GM18951 (cell line): Measurements from ENCODE around the gene TMED8.

Experiments used
- POLR2A ChIP-seq: IDR thresholded peaks from 4 replicates; pipeline ENCODE4 v1.6.1; 2011; ENCODE audit warnings: mild to moderate bottlenecking; ENCODE audit not compliant: insufficient read length, insufficient read depth; ENCODE audit errors: extremely low read depth
- in situ Hi-C: fragments of 300-500 bp; cut with MboI; formaldehyde crosslinking; loops from one replicate; pipeline ENCODE4 v1.12.0; 2022; ENCODE audit warnings: low sequenced_read_pairs, mixed read lengths, inconsistent platforms; ENCODE audit not compliant: unreplicated experiment

Gene TMED8

GRCh38 chr14:77390188-77390587, 13.3 kb upstream of the TMED8 start:
- in situ Hi-C loops, result no loop called here
- no peak for TF ChIP-seq POLR2A

GRCh38 chr14:77378701-77379100, 1.8 kb upstream of the TMED8 start:
- in situ Hi-C loops, result no loop called here

GRCh38 chr14:77377502-77377844, 579 bp upstream of the TMED8 start:
- in situ Hi-C loops, result no loop called here
- TF ChIP-seq POLR2A, result no peak

More at GRCh38 chr14:77378701-77379100, 1.8 kb upstream of the TMED8 start:
- no peak for TF ChIP-seq POLR2A

GRCh38 chr14:77375973-77376770, 722 bp downstream of the TMED8 start:
- TF ChIP-seq POLR2A, result no peak
- in situ Hi-C loops, result no loop called here

- in situ Hi-C loops, result no loop called here
- TF ChIP-seq POLR2A, result no peak
Observed at GRCh38 chr14:77375164-77375950, 1.5 kb downstream of the TMED8 start.

GRCh38 chr14:77372304-77372841, 4.5 kb downstream of the TMED8 start:
- in situ Hi-C loops, result no loop called here
- TF ChIP-seq POLR2A, result no peak

GRCh38 chr14:77369285-77369684, 7.6 kb downstream of the TMED8 start:
- in situ Hi-C loops, result no loop called here

GRCh38 chr14:77364146-77364545, 12.7 kb downstream of the TMED8 start:
- in situ Hi-C loops, result no loop called here
- no peak for TF ChIP-seq POLR2A

More at GRCh38 chr14:77369285-77369684, 7.6 kb downstream of the TMED8 start:
- no peak for TF ChIP-seq POLR2A

GRCh38 chr14:77359626-77360025, 17.3 kb downstream of the TMED8 start:
- in situ Hi-C loops, result no loop called here
- TF ChIP-seq POLR2A, result no peak

GRCh38 chr14:77356899-77357298, 20.0 kb downstream of the TMED8 start:
- in situ Hi-C loops, result no loop called here
- no peak for TF ChIP-seq POLR2A

GRCh38 chr14:77355811-77356210, 21.1 kb downstream of the TMED8 start:
- no peak for TF ChIP-seq POLR2A
- in situ Hi-C loops, result no loop called here

- no peak for TF ChIP-seq POLR2A
- in situ Hi-C loops, result no loop called here
Observed at GRCh38 chr14:77353469-77354141, 23.3 kb downstream of the TMED8 start.

GRCh38 chr14:77347751-77348150, 29.1 kb downstream of the TMED8 start:
- no peak for TF ChIP-seq POLR2A
- in situ Hi-C loops, result no loop called here

GRCh38 chr14:77346495-77346894, 30.4 kb downstream of the TMED8 start:
- in situ Hi-C loops, result no loop called here
- TF ChIP-seq POLR2A, result no peak
